NCI-H187 (cell line): ENCODE results near the gene PRXL2A.

ENCODE experiments used
- DNase-seq, 2 experiments: peaks; one replicate each; lab custom pipeline; 2025; lab: John Stamatoyannopoulos, UW

PRXL2A gene

GRCh38 chr10:80461208-80462183, 53.1 kb downstream of the PRXL2A start:
- no peak for DNase-seq

- no peak for DNase-seq
Observed at GRCh38 chr10:80462299-80462980, 54.1 kb downstream of the PRXL2A start.

GRCh38 chr10:80462981-80463741, 54.8 kb downstream of the PRXL2A start:
- DNase-seq = no peak

- DNase-seq = no peak
Observed at GRCh38 chr10:80463868-80464267, 55.5 kb downstream of the PRXL2A start.

GRCh38 chr10:80464557-80465450, 56.5 kb downstream of the PRXL2A start:
- no peak for DNase-seq

- no peak for DNase-seq
Observed at GRCh38 chr10:80465451-80465835, 57.1 kb downstream of the PRXL2A start.

GRCh38 chr10:80465839-80466590, 57.7 kb downstream of the PRXL2A start:
- no peak for DNase-seq

- DNase-seq = no peak
Observed at GRCh38 chr10:80466724-80467326, 58.5 kb downstream of the PRXL2A start.

- no peak for DNase-seq
Observed at GRCh38 chr10:80468002-80468401, 59.7 kb downstream of the PRXL2A start.

- no peak for DNase-seq
Observed at GRCh38 chr10:80468806-80469421, 60.6 kb downstream of the PRXL2A start.

GRCh38 chr10:80470266-80470665, 61.9 kb downstream of the PRXL2A start:
- DNase-seq = no peak

GRCh38 chr10:80471001-80471400, 62.6 kb downstream of the PRXL2A start:
- no peak for DNase-seq

GRCh38 chr10:80471715-80472233, 63.4 kb downstream of the PRXL2A start:
- no peak for DNase-seq

- no peak for DNase-seq
Observed at GRCh38 chr10:80472234-80473095, 64.1 kb downstream of the PRXL2A start.

GRCh38 chr10:80473096-80473657, 64.8 kb downstream of the PRXL2A start:
- DNase-seq = no peak

GRCh38 chr10:80473692-80474596, 65.6 kb downstream of the PRXL2A start:
- no peak for DNase-seq

- DNase-seq = no peak
Observed at GRCh38 chr10:80474597-80474910, 66.2 kb downstream of the PRXL2A start.
